HG03159 (cell line): ENCODE results near the gene DPH6.

ENCODE experiments used
- ATAC-seq: cut with Tn5 transposase; IDR thresholded peaks from one replicate; pipeline ENCODE4 v1.9.1; 2021; ENCODE audit warnings: mild to moderate bottlenecking, moderate library complexity; ENCODE audit not compliant: unreplicated experiment

The DPH6 gene

DNA sequence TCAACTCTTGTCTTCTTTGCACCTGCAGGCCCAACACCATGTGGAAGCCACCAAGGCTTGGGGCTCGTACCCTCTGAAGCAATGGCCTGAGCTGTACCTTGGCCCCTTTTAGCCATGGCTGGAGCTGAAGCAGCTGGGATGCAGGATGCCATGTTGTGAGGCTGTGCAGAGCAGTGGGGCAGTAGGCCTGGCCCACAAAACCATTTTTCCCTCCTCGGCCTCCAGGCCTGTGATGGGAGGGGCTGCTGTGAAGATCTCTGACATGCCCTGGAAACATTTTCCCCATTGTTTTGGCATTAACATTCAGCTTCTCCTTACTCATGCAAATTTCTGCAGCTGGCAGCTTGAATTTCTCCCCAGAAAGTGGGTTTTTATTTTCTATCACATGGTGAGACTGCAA is 58.5 kb downstream of the DPH6 start:
- no peak for ATAC-seq

DNA sequence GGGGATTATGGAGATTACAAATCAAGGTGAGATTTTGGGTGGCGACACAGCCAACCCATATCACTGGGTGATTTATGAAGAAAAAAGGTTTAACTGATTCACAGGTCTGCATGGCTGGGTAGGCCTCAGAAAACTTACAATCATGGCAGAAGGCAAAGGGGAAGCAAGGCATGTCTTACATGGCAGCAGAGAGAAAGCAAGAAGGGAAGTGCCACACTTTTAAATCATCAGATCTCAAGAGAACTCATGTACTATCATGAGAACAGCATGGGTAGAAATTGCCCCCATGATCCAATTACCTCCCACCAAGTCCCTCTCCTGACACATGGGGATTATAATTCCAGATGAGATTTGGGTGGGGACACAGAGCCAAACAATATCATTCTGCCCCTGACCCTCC is 59.7 kb downstream of the DPH6 start:
- ATAC-seq, result no peak

DNA sequence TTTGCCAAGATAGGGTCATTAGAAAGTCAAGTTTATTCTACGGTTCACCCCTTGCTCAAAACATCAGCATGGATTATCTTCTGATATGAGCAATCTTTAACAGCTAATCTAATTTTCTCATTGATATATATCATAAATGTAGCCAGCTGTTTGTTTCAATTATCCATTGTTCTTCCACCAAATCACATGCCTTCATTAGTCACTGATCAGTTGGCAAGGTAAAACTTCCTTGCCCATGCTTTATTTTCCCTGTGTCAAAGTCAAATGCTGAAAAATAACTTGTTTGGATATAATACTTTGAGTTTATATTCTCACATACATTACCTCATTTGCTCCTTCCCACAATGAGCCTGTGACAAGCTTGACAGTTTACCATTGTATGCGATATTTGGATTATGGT is 60.6 kb downstream of the DPH6 start:
- no peak for ATAC-seq

DNA sequence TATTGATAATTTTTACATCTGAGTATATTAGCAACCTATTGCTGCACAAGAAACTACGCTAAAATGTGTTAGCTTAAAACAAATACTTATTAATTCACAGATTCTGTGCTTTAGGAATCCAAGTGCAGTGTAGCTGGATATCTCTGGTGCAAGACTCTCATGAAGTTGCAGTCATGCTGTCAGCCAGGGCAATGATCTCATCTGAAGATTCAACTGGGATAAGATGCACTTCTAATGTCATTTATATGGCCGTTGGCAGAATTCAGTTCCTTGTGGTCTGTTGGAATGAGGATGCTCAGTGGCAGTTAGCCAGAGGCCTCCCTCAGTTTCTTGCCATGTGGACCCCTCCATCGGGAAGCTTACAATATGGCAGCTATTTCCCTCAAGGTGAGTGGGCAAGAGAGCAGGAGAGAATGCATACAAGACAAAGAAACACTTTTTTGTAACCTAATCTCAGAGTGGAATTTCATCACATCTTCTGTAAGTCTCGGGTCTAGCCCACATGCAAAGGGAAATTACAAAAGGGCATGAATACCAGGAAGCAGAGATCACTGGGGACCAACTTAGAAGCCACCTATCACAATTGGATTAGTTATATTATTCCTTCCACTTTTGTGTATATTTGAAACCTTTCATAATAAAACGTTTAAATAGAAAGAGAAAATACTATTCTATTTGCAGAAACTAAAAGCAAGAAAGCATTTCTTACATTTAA is 61.6 kb downstream of the DPH6 start:
- no peak for ATAC-seq

DNA sequence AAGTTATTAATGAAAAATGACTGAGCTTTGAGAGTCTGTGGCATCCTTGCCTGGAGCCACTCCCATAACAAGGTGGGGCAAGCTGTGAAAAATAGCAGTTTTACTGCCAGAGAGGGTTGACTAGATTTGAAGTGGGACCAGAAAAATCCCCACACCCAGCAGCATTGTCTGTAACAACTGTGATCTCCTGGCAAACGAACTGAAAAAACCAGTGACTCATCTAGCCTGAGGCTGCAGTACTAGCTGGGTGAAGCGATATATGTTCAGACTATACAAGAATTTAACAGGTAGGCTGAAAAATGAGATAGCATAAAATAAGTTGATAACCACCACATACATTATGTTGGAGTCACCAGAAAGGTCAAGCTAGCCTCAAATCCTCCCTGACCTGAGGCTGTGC is 64.0 kb downstream of the DPH6 start:
- no peak for ATAC-seq

DNA sequence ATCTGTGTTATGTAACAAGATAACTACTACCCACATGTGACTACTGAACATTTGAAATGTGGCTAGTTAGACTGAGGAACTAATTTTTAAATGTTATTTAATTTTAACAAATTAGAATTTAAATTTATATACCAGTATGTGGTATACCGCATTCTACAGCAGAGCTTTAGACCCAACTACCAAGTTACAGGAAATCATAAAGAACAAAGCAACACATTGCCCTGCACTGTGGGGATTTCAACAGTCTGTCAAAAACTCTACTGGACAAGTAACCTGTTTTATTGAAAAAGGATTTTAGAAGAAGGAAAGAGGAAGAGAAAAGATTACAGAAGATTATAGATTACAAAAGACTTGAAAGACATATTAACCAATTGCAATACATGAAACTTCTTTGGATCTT is 64.9 kb downstream of the DPH6 start:
- no peak for ATAC-seq

DNA sequence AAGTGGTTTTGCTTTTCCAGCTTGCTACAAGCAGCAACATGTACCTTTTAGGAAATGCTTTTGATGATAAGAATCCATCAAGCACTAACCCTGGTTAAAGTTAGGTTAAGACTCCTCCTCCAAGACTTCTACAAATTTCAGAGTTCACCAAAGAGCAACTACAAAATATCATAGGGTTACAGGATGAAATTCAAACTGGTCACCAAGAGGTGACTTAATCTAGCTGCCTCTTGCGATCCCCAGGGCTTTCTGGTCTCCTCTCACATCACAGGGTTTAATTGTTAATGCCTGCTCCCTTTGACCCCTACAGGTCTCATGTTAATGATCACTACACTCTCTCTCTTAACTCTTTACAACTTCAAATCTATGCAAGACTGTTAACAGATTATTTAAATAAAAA is 66.5 kb downstream of the DPH6 start:
- ATAC-seq, result no peak

DNA sequence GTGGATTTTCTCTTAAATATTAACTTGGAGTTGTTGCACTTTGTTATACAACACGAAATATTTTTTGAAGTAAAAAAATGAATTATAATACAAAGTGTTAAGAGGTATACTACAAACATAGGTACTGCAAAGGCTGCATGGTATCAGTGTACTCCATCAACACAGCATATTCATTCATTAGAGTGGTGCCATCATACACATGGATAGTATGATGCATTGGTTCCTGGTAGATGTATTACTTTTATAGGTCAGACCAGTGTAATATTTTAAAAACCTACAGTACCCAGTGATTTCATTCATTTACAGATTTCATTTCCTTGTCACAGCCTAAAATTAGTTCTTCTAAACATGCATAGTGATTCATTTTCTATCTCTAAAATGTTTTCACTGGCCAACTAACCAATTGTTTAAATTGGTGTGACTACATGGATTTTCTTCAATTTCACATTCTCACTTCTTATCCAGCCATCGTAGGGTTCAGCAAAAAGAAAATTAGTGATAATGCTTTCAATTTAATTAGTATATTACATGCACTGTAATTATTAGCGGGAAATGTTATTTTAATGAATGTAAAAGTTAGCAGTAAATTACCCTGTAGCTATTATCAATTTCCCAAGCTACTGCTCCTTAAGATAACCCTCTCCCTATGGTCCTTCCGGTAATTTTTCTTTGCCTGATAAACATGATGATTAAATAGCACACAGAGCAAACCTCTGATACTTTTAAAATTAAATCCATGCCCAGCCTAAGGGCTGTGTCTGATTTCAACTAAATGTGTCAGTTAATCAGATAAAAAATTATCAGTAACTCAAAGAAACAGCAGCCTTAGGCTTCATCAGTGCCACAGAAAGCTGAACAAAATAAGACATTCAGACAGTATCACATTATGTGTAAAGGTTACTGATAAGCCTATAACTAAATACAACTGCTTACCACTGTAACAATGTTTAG is 68.4 kb downstream of the DPH6 start:
- no peak for ATAC-seq

DNA sequence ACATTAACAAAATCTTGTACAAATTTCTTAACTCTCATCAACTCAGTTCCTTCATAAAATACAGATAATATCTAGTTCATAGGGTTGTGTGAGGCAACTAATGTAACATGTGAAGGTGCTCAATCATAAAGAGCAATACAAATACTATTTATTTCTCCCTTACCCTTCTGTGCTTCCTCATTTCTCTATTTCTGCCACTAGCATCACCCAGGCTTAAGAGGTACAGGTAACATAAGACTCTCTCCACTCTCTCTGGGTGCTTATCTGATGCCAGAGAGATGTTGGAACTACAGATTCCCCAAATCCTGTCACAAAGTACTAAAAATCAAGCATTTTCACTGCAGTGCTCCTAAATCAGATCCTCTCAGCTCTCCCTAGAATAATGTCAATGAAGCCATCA is 74.9 kb downstream of the DPH6 start:
- no peak for ATAC-seq

DNA sequence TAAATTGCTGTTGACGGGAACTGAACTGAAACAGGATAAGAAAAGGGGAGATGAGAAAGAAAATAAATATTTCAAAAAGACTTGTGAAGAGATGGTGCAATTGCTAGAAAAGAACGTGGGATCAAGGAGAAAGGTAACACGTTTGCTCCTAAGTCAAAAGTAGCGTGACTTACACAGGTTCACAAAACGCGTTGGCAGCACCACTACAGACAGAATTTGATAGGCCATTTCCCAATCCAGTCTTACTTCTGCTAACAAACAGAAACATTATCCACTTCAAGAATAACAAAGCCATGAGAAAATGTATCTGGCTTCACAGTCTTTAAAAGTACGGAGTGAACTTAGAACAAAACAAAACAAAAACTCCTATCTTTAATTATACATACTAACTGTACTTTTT is 75.5 kb downstream of the DPH6 start:
- no peak for ATAC-seq

DNA sequence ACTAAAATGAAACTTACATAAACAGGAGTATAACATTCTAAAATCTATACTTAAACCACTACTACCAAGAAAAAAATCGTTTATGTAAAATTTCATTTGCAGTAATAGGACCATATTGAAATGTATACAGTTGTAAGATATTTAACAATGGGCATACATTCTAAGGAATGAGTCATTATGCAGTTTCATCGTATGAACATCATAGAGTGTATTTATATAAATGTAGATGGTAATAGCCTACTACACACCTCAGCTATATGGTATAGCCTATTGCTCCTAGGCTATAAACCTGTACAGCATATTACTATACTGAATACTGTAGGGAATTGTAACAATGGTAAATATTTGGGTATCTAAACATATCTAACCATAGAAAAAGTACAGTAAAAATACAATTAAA is 79.5 kb downstream of the DPH6 start:
- no peak for ATAC-seq

DNA sequence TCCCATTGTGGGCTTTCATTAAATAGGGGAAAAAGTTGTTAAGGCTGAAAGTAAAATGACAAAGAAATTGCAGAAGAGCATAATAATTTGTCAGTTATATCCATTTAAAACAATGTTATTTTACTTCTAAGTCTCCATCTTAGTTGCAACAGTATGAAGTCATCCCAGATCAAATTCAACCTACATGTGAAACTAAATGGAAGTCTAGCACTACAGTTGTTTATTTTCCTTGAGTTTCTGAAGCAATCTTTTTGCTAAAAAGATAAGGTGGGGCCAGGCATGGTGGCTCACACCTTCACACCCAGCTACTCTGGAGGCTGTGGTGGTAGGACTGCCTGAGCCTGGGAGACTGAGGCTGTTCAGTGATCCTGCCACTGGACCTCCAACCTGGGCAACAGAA is 80.2 kb downstream of the DPH6 start:
- ATAC-seq, result no peak

DNA sequence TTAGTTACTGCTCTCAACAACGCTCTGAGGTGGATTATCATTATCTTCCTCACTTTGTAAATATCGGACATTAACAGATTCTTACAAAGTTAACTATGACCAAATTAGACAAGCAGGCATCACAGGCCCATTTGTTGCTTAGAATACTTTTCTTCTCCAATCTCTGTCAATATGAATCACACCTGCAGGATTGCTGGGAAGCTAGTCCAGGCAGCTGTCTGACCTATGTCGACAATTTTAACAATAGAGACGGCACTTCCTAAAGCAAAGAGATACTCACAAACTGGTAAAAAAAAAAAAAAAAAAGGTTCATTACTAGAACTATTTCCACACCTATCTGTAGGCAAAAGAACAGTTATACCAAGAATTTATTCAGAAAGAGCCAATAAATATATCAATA is 85.3 kb downstream of the DPH6 start:
- no peak for ATAC-seq

DNA sequence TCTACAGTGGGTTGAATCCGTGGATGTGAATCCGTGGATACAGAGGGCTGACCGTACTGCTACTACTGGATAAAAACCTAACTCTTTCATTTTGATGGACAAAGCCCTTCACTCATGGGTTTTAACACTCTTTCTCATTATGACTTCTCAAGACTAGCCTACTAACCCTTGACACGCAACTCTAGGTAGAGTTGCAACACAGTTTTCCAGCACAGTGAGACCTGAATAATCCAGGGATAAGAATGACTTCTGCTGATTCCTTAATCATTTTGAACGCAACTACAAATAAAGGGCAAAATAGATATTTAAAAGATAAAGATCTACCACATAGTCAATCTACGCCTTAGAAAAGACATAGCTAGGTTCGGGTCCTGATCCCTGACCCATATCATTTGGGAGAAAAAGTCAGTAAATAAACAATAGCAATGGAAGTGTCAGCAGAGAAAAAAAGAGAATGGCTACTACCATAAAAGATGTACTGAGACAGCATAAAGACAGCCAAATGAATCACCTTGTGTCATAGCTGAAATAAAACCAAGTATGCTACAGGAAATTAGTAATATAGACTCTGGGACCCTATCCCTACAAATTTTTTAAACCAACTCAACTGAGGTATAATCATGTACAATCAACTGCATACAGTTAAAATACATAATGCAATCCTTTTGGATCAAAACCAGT is 87.6 kb downstream of the DPH6 start:
- ATAC-seq, result no peak

DNA sequence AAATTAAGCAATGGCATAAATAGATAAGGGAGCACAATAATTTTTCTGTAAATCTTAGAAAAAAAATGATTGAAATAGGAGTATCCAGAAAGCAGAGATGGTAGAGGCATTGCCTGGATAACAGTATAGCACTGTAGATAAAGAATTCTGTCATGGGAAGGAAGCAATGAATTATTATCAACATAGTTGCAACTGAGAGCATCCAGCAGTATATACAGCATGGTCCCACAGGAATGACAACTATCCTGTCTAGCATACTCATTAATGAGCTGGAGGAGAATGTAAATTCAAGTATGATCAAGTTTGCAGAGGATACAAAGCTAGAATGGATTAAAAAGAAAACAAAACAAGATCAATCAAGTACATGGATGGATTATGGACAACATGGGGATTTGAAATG is 90.8 kb downstream of the DPH6 start:
- ATAC-seq, result no peak

DNA sequence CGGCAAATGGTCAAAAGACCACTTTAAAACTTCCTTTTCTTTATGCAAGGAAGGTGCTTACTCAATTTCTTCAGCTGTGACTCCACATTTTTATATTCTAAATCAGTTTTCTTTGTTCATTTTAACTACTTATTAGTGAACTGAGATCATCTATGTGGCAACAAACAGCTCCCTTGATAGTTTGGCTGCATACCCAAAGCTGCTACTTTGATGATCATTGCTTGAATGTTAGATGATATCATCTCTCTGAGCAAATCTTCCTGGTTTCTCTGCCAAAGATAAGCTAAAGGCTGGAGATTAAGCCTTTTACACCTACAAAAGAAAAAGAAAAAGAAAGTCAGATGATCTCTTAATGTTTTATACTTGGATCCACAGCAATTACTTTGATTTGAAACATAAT is 95.5 kb downstream of the DPH6 start:
- ATAC-seq, result no peak

DNA sequence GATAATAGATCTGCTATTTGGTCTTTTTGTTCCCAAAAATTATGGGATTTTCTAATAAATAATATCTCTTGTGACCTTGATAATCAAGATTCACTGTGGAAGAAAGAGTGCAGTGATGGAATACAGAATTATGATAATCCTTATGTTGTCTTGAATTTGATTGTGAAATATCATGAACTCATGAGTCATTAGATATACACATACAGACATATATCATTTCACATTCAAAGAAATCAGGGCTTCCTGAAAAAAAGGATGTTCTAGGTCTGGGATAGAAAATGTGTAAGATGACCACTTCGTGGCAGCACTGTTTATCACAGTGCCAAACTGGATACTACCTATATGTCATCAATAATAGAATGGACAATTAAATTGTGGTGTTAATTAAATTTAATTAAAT is 97.7 kb downstream of the DPH6 start:
- ATAC-seq, result no peak

DNA sequence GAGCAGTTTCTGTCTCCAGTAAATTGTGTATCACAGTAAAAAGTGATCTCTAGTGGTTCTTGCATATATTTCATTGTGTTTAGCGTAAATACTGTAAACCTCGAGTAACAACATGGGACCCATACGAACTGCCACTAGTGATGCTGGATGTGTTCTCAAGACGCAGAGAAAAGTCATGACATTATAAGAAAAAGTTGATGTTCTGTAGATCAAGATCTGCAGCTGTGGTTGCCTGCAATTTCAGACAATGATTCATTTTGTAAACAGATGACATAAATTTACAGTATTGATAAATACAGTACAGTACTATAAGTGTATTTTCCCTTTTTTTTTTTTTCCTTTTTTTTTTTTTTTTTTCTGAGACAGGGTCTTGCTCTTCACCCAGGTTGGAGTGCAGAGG is 100.1 kb downstream of the DPH6 start:
- ATAC-seq, result no peak

DNA sequence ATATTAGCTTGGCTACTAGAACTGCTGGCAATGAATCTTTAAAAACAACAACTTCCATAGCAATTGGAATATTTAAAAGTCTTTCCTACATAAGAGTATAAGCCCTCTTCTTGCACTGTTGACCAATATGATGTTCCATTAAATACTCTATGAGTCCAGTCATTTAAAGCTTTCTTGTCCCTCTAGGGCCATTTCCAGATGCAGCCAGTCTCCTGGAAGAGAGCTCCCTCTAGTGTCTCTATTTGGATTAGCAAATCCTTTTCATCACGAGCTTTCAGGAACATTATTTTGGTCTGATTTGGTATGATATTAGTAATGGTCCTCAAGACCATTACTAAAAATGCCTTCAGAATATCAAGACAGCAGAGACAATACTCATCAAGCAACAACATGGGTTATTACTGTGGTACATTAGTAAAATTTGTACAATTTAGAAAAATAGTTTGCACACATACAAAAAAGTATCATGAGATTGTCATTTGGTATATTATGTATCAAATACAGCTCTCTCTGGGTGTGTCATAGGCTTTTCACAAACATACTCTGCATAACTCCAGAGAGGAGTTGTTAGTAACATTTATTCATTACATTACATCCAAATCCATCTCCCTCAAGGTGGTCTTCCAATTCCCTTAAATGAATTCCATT is 101.3 kb downstream of the DPH6 start:
- no peak for ATAC-seq

DNA sequence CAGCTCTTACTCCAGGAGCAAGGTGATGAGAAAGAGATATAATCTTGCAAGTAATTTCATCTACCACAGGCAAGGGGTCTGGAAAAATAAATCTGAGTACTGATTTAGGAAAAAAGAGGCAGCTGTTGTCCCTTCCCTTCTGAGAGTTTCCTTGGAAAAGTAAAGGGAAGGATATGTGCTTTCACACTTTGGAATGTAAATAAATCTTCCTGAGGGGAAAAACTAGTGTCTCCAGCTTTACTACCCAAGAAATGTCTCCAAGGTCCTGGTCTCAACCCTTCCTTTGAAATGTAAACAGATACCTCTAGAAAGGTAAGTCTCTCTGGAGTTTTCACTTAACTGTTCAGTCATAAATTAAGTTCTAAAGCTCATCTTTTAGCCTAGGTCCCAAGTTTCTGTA is 102.6 kb downstream of the DPH6 start:
- ATAC-seq, result no peak

DNA sequence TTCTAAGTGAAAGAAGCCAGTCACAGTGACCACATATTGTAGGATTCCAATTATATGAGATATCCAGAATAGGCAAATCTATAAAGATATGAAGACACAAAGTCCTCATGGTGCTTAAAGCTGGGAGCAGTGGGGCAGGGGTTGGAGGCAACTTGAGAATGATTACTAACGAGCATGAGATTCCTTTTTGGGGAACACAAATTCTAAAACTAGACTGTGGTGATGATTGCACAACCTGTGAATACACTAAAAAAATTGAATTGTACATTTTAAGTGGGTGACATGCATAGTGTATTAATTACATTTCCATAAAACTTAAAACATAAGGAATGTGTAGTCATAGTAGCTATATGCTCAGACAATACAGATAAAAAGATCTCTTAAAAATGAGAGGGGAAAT is 103.2 kb downstream of the DPH6 start:
- no peak for ATAC-seq
